Measurements from ENCODE around the gene ETFA.

GRCh38 chr15:76330080-76330680 is 18.9 kb upstream of the ETFA start:
- TF ChIP-seq POLR2A (IDR thresholded peaks at IDR 0.05; ENCODE audit: low read length), result no peak
- TF ChIP-seq GATA1 (IDR thresholded peaks at IDR 0.05; ENCODE audit: low read depth, low read length), result no peak

All from erythroblast (primary cell).